ENCODE measurements around the gene PANK1.

DNA sequence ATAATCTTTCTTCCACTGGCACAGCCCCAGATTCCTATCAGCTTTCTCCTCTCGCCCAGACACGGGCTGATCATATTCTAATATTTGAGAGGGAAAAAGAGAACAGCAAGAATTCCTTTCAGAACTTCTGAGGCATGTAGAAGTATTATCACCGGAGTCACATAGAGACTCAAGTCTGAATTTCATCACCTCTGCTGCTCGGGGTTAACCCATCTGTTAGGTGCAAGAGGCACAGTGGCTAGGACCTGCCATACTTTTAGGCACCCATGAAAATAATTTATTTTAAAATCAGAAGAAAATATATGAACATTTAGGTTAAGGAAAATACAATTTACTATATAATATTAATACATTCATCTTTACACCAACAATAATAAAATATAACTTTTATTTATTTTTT, 21.0 kb downstream of the PANK1 start:
- TF ChIP-seq YY1 (IDR thresholded peaks at IDR 0.05; ENCODE audit: low read depth) (no peak), ZBTB7A (IDR thresholded peaks at IDR 0.05; ENCODE audit: low read depth) (no peak)
